ENCODE data around the gene MSH6. TPM values are rescaled to one million over a fixed set of nuclear protein-coding genes. Genes with fewer than 3 reads are reported as not detected.

MSH6 gene
- total and polyA plus RNA-seq, 2 of the 8 experiments (the other 6 are each of a cell fraction or from before 2014, with no cell fraction given), result 45.8 to 301 TPM

DNA sequence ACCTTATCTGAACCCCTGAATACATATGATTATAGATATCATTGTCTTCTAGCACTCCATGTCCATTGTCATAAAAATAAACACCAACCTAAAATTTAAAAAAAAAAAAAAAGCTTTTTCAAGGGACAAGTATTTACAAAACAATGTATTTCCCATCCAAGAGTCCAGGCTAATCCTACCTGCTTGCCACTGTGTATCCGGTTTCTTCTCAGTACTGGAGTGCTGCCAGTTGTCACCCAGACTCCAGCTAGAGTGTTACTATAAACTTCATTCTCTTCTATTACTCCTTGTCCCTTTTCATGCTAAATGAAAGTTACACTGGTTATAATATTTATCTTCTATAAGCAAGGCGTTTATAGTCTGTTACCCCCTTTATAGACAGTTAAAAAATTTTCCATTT lies 35.8 kb downstream of the MSH6 start:
- POLR2A ChIA-PET (ENCODE audit: partially characterized antibody), result interaction anchor here (1.8 to 2.1 kb wide), 2 partner anchors 10 to 12 kb away, joined by 3 to 9 read pairs; no protein-coding TSS in a partner anchor
- no peak overlapping the region for H3K4me3 ChIP-seq (ENCODE audit: extremely low read depth in 1 of 4, insufficient read depth in 2 of 4, low read depth in 3 of 4, low read length in 4 of 4)
- no peak overlapping the region for H3K4ac ChIP-seq (replicated peaks; ENCODE audit: insufficient read length, low read depth, low read length)
- no peaks in the 10 kb centered on the region for H3K4me1 ChIP-seq (replicated peaks in 1 of 4; ENCODE audit: control insufficient read depth in 3 of 4, insufficient read depth in 4 of 4, low read length in 3 of 4)
- no peaks in the 10 kb centered on the region for H3K79me1 ChIP-seq (ENCODE audit: low read depth, low read length)
- no peak overlapping the region for H3K14ac ChIP-seq (ENCODE audit: insufficient read length)
- no peak overlapping the region for H2BK15ac ChIP-seq (ENCODE audit: low read length)
- no peak overlapping the region for H2BK20ac ChIP-seq (ENCODE audit: low read length)
- no peak overlapping the region for H4K8ac ChIP-seq (ENCODE audit: extremely low read depth, insufficient read depth, low read length)
- no peak overlapping the region for H3K4me2 ChIP-seq (ENCODE audit: insufficient read depth in 1 of 2, low read depth in 2 of 2, low read length in 2 of 2)
- H4K20me1 ChIP-seq (replicated peaks in 1 of 2; ENCODE audit: control insufficient read depth in 1 of 2, insufficient read depth in 2 of 2, low read length in 2 of 2), result peaks cover 0 to 2% of the 10 kb centered on the region in 2 experiments
- H3K79me2 ChIP-seq (ENCODE audit: control insufficient read depth in 1 of 2, insufficient read depth in 2 of 2, low read length in 2 of 2), result no peaks in the 10 kb centered on the region
- H4K5ac ChIP-seq (ENCODE audit: insufficient read length, low read depth, low read length), result no peak overlapping the region
- H3K23me2 ChIP-seq (ENCODE audit: low read depth, low read length), result no peaks in the 10 kb centered on the region
- H3K36me3 ChIP-seq (ENCODE audit: control insufficient read depth in 2 of 4, insufficient read depth in 4 of 4, low read length in 3 of 4), result peaks cover 10 to 58% (median 23%) of the 10 kb centered on the region in 4 experiments; a peak in 7 of 8 replicates
- no peak overlapping the region for H3K27ac ChIP-seq (ENCODE audit: low read depth, low read length)
- H3K9ac ChIP-seq (replicated peaks in 1 of 4; ENCODE audit: extremely low read depth in 1 of 4, low read depth in 3 of 4, low read length in 3 of 4), result no peak overlapping the region
- H3K18ac ChIP-seq (ENCODE audit: extremely low read depth, low read length), result no peak overlapping the region
- DNase-seq (ENCODE audit: low read depth in 1 of 2, low spot score in 2 of 2), result no peak
- no peak overlapping the region for H2BK12ac ChIP-seq (ENCODE audit: low read depth, low read length)
- no peaks in the 10 kb centered on the region; a peak in 1 of 4 replicates for H3K9me3 ChIP-seq (ENCODE audit: insufficient read depth in 2 of 2, low read depth in 1 of 2, low read length in 1 of 2)
- H4K91ac ChIP-seq (replicated peaks; ENCODE audit: insufficient read length, low read length), result no peak overlapping the region
- no peaks in the 10 kb centered on the region for H3K27me3 ChIP-seq (replicated peaks in 1 of 4; ENCODE audit: control insufficient read depth in 3 of 4, extremely low read depth in 1 of 4, insufficient read depth in 3 of 4, low read length in 3 of 4)
- no peak overlapping the region for H2AFZ ChIP-seq (ENCODE audit: low read length)
- H2AK5ac ChIP-seq (ENCODE audit: low read depth, low read length), result no peak overlapping the region
- WGBS, 2 experiments (ENCODE audit: extremely low coverage in 1 of 2, insufficient coverage in 1 of 2, insufficient read length in 1 of 2, insufficient replicate concordance in 2 of 2, low coverage in 1 of 2, low lambda C conversion rate in 2 of 2, missing lambda C conversion rate in 1 of 2), result 85% methylated on average over 2 of the region's 2 CpGs; no CpG with 5 or more reads in 1 of the 2 experiments
- CTCF ChIA-PET (ENCODE audit: partially characterized antibody), result interaction anchor here (0.6 to 1.3 kb wide), 6 partner anchors 12 to 770 kb away, joined by 3 to 4 read pairs (median 3); no protein-coding TSS in a partner anchor
- H3K56ac ChIP-seq (replicated peaks; ENCODE audit: insufficient read length, low read depth, low read length), result no peak overlapping the region
- H2BK5ac ChIP-seq (ENCODE audit: low read depth, low read length), result no peak overlapping the region
- no peak overlapping the region for H2BK120ac ChIP-seq (replicated peaks; ENCODE audit: low read depth, low read length)
- H3K23ac ChIP-seq (ENCODE audit: insufficient read length), result no peak overlapping the region
- FAIRE-seq, result no peak
- TF ChIP-seq E2F6 (IDR thresholded peaks at IDR 0.05), result no peak
- TF ChIP-seq RBBP5 (IDR thresholded peaks at IDR 0.05; ENCODE audit: borderline replicate concordance, low read depth, low read length), result no peak

Data from H1 (cell line).